Neural progenitor cell (in vitro differentiated cells): ENCODE results near the gene URB1. TPM values are rescaled to one million over a fixed set of nuclear protein-coding genes. Genes with fewer than 3 reads are reported as not detected.

Experiments used
- DNase-seq: peaks from one replicate; pipeline ENCODE4 v3.0.0-alpha.2; 2016; ENCODE audit warnings: low spot score
- H2AFZ ChIP-seq: fragments of 200-600 bp; sonication (generic); replicated peaks from 2 replicates; pipeline ENCODE4 v1.6.1; 2016; ENCODE audit warnings: antibody characterized with exemption
- H3F3A ChIP-seq: fragments of 200-600 bp; sonication (generic); 2 replicates; pipeline ENCODE4 v1.6.1; 2016; ENCODE audit warnings: antibody characterized with exemption, low read depth
- H3K27ac ChIP-seq: fragments of 200-600 bp; sonication (generic); 2 replicates; pipeline ENCODE4 v1.5.1; 2016; ENCODE audit warnings: mild to moderate bottlenecking
- H3K27me3 ChIP-seq: fragments of 200-600 bp; sonication (generic); 2 replicates; pipeline ENCODE4 v1.6.1; 2016; ENCODE audit warnings: mild to moderate bottlenecking, moderate library complexity
- H3K36me3 ChIP-seq: fragments of 200-600 bp; sonication (generic); 2 replicates; pipeline ENCODE4 v1.5.1; 2016
- H3K4me1 ChIP-seq: fragments of 200-600 bp; sonication (generic); 2 replicates; pipeline ENCODE4 v1.6.1; 2016; ENCODE audit warnings: mixed run types
- H3K4me2 ChIP-seq: fragments of 200-600 bp; sonication (generic); 2 replicates; pipeline ENCODE4 v1.6.1; 2016
- H3K4me3 ChIP-seq: fragments of 200-600 bp; sonication (generic); 2 replicates; pipeline ENCODE4 v1.5.1; 2016
- H3K79me2 ChIP-seq: fragments of 200-600 bp; sonication (generic); 2 replicates; pipeline ENCODE4 v1.6.1; 2016; ENCODE audit warnings: low read depth
- H3K9ac ChIP-seq: fragments of 200-600 bp; sonication (generic); 2 replicates; pipeline ENCODE4 v1.6.1; 2016
- H3K9me3 ChIP-seq: fragments of 200-600 bp; sonication (generic); 2 replicates; pipeline ENCODE4 v1.5.1; 2016; ENCODE audit warnings: low read depth
- H4K20me1 ChIP-seq: fragments of 200-600 bp; sonication (generic); 2 replicates; pipeline ENCODE4 v1.6.1; 2016; ENCODE audit warnings: low read depth
- H3K27ac Mint-ChIP-seq: 3 replicates; pipeline ENCODE4 v1.8.0; 2021; ENCODE audit warnings: mixed read lengths
- H3K27me3 Mint-ChIP-seq: 2 replicates; pipeline ENCODE4 v1.8.0; 2022; ENCODE audit warnings: low read depth, mild to moderate bottlenecking, inconsistent platforms, moderate library complexity, mixed read lengths; ENCODE audit not compliant: insufficient read depth
- H3K36me3 Mint-ChIP-seq: 3 replicates; pipeline ENCODE4 v1.8.0; 2021; ENCODE audit warnings: mixed read lengths
- H3K4me1 Mint-ChIP-seq: 3 replicates; pipeline ENCODE4 v1.8.0; 2021; ENCODE audit warnings: mixed read lengths
- H3K4me3 Mint-ChIP-seq: 3 replicates; pipeline ENCODE4 v1.8.0; 2021; ENCODE audit warnings: mild to moderate bottlenecking, moderate library complexity, mixed read lengths
- H3K9me3 Mint-ChIP-seq: 3 replicates; pipeline ENCODE4 v1.8.0; 2020; ENCODE audit warnings: mixed read lengths
- CTCF ChIP-seq: fragments of 200-600 bp; sonication (generic); IDR thresholded peaks from 2 replicates; pipeline ENCODE4 v1.5.1; 2017; ENCODE audit warnings: antibody characterized with exemption, mild to moderate bottlenecking
- EZH2 ChIP-seq: fragments of 200-600 bp; sonication (generic); IDR thresholded peaks from 2 replicates; pipeline ENCODE4 v1.6.1; 2017; ENCODE audit warnings: antibody characterized with exemption, mild to moderate bottlenecking, moderate library complexity
- EZH2phosphoT487 ChIP-seq: fragments of 200-600 bp; sonication (generic); IDR thresholded peaks from 2 replicates; pipeline ENCODE4 v1.6.1; 2017; ENCODE audit warnings: antibody characterized with exemption
- total RNA-seq: library from RNA; depleted of rRNA; stranded (reverse); fragments of >200 nt; gene quantifications from 2 replicates; pipeline ENCODE4 v1.2.3, GENCODE V29; 2015; ENCODE audit warnings: low replicate concordance

URB1 gene
- total RNA-seq, 1 donor from 2014 or later, result 7.7 TPM

- H3K36me3 Mint-ChIP-seq, result peaks cover 2% of the 10 kb centered on the region
- no peak overlapping the region for H3K9ac ChIP-seq
- H3K4me1 Mint-ChIP-seq, result peaks cover 29% of the 10 kb centered on the region
- TF ChIP-seq EZH2phosphoT487 (no peak), EZH2 (no peak), CTCF (no peak)
- no peaks in the 10 kb centered on the region for H3K9me3 ChIP-seq
- H3K4me2 ChIP-seq, result no peak overlapping the region
- no peaks in the 10 kb centered on the region for H3K36me3 ChIP-seq
- peaks cover 6% of the 10 kb centered on the region for H3K9me3 Mint-ChIP-seq
- peaks cover 21% of the 10 kb centered on the region for H3K4me1 ChIP-seq
- no peak overlapping the region for H3K27ac ChIP-seq
- no peak overlapping the region for H2AFZ ChIP-seq
- H3K27me3 ChIP-seq, result peaks cover 27% of the 10 kb centered on the region
- H4K20me1 ChIP-seq, result peaks cover 4% of the 10 kb centered on the region
- peaks cover 26% of the 10 kb centered on the region for H3K27me3 Mint-ChIP-seq
- H3K27ac Mint-ChIP-seq, result no peak overlapping the region
- peaks cover 28% of the 10 kb centered on the region for H3F3A ChIP-seq
- H3K79me2 ChIP-seq, result no peaks in the 10 kb centered on the region
- no peak for DNase-seq
- no peak overlapping the region for H3K4me3 Mint-ChIP-seq
- H3K4me3 ChIP-seq, result no peak overlapping the region
Measured at GRCh38 chr21:32418146-32418545, 25.3 kb upstream of the URB1 start.

DNA sequence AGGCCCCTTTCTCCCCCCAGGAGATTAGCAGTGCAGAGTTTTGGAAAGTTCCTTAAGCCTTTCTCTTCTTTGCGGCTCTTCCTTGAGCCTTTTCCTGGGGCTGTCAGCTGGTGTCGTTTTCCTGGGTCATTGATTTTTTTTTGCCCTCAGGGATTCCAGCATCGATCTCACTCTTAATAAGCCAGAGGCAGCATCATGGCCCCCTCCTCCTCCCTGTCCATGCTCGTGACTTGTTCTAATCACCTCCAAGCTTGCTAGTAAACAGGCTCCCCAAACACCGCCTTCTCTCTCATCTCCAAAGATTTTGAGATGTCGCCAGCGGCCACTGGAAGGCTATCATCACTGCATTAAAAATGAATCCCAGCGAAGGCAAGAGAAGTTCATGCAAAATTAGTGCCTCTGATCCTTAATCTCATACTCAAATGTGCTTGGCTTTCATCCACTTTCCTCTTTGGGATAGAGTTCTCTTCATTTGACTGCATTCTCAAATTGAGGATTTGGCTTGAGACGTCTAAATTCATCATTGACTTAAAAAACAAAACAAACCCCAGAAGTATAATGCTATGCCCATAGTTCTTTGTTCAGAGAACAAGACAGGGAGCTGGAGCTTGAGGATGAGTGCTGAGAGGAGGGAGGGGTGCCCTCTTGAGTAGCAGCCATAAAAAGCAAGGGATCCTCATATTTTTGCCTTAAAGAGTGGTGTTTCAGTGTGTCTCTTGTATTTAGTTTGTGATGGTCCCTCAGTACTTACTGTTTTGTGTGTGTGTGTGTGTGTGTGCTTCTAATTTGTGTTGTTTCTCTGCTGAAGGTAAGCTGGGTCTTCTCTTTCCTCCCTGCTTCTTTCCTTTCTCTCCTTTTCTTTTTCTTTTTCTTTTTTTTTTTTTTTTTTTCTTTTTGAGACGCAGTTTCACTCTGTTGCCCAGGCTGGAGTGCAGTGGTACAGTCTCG lies 22.9 kb upstream of the URB1 start:
- peak overlapping the region; percentile 41 for H3K4me3 Mint-ChIP-seq
- H3K4me1 Mint-ChIP-seq, result peaks cover 32% of the 10 kb centered on the region

DNA sequence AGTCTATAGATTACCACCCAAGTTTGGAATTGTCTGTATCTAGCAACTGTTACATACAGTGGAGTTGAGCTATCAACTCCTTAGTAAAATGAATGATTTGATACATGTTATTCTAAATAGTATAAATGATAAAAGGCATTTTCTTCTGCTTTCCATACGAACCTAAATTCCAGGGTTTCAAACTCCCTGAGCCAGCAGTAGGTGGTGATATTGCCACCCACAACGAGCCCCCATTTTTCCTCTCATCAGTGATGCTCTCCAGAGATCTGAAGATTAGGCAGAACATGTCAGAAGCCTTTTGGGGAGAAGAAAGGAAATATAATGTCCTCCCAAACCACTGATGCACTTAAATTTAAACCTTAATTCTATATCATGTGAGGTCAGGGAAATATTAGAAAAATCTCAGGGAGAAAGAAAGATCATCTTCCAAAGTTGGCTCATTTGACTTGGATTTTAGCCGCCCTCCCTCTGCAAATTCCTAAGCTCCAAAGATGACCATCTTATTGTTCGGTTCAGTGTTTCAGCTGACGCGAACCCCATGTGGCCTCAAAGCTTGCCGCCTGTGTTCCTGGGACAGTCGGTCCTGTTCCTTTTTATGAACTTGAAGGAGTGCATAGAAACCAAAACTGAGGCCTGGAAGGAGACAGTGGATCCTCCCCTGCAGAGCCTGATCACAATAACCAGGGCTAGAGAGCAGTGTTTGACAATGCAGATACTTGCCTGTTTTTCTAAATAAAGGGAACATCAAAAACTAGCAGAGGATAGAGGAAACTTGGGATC lies 22.0 kb upstream of the URB1 start:
- Histone ChIP-seq H3K27ac (no peak overlapping the region), H3K9me3 (no peaks in the 10 kb centered on the region), H2AFZ (no peak overlapping the region), H4K20me1 (peaks cover 4% of the 10 kb centered on the region), H3F3A (peaks cover 50% of the 10 kb centered on the region), H3K9ac (no peak overlapping the region), H3K4me1 (peaks cover 37% of the 10 kb centered on the region), H3K4me3 (no peak overlapping the region), H3K79me2 (no peaks in the 10 kb centered on the region), H3K4me2 (peak overlapping the region; percentile 78), H3K27me3 (peaks cover 61% of the 10 kb centered on the region), H3K36me3 (no peaks in the 10 kb centered on the region)
- no peak overlapping the region for H3K27ac Mint-ChIP-seq
- TF ChIP-seq EZH2phosphoT487, result no peak
- TF ChIP-seq EZH2, result no peak
- no peak for TF ChIP-seq CTCF
- H3K36me3 Mint-ChIP-seq, result no peaks in the 10 kb centered on the region
- peaks cover 44% of the 10 kb centered on the region for H3K27me3 Mint-ChIP-seq
- peak overlapping the region; percentile 23 for H3K4me3 Mint-ChIP-seq
- no peaks in the 10 kb centered on the region for H3K9me3 Mint-ChIP-seq
- DNase-seq, result peak; percentile 11
- peaks cover 32% of the 10 kb centered on the region for H3K4me1 Mint-ChIP-seq

More for the DNA sequence above, 22.9 kb upstream of the URB1 start:
- H3K4me1 ChIP-seq, result peaks cover 37% of the 10 kb centered on the region
- peak overlapping the region; percentile 46 for H3K27ac ChIP-seq
- H3K27ac Mint-ChIP-seq, result peak overlapping the region; percentile 58
- no peak overlapping the region for H3K9ac ChIP-seq
- H3K36me3 Mint-ChIP-seq, result no peaks in the 10 kb centered on the region
- no peaks in the 10 kb centered on the region for H3K9me3 Mint-ChIP-seq
- H3K27me3 Mint-ChIP-seq, result peaks cover 34% of the 10 kb centered on the region
- peak overlapping the region; percentile 78 for H3K4me2 ChIP-seq
- no peaks in the 10 kb centered on the region for H3K9me3 ChIP-seq
- H3K4me3 ChIP-seq, result peak overlapping the region; percentile 13
- H3F3A ChIP-seq, result peaks cover 42% of the 10 kb centered on the region
- H3K36me3 ChIP-seq, result no peaks in the 10 kb centered on the region
- peak; percentile 53 for DNase-seq
- peaks cover 4% of the 10 kb centered on the region for H4K20me1 ChIP-seq
- H2AFZ ChIP-seq, result peak overlapping the region; percentile 82
- no peaks in the 10 kb centered on the region for H3K79me2 ChIP-seq
- H3K27me3 ChIP-seq, result peaks cover 51% of the 10 kb centered on the region
- TF ChIP-seq CTCF (no peak), EZH2 (no peak), EZH2phosphoT487 (no peak)
